Hematopoietic multipotent progenitor cell treated with erythropoietin and hydrocortisone succinate and interleukin-3 and kit ligand, for 4 days (in vitro differentiated cells): Measurements from ENCODE around the gene EPHB1.

Experiments used
- DNase-seq: peaks from one replicate; pipeline ENCODE4 v3.0.0-alpha.2; 2015

Gene EPHB1

GRCh38 chr3:134922101-134922500 lies 127.0 kb downstream of the EPHB1 start:
- no peak for DNase-seq

DNA sequence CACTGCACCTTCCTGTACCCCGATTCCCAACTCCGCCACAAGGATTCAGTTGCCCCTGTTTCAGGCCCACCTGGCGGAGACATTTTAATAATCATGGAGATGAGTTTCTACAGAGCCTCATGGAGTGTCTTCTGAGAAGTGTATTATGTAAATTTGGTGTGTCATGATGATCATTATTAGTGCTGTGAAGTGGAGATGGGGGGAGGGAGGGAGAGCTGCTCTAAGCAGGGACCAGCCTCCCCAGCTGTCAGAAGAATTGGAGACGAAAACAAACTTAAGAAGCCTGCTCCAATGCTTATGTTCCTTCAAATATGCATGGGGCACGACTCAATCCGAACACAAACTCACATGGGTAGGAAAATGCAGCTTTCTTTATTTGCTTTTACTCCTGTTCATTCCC lies 127.8 kb downstream of the EPHB1 start:
- no peak for DNase-seq

- no peak for DNase-seq
These were observed 128.2 kb downstream of the EPHB1 start for GRCh38 chr3:134923286-134923685.

- DNase-seq: no peak
These were observed 132.5 kb downstream of the EPHB1 start for GRCh38 chr3:134927599-134927998.

- no peak for DNase-seq
These were observed 133.3 kb downstream of the EPHB1 start for GRCh38 chr3:134928392-134928791.

- DNase-seq: peak; percentile 6
These were observed 133.8 kb downstream of the EPHB1 start for GRCh38 chr3:134928819-134929218.

DNA sequence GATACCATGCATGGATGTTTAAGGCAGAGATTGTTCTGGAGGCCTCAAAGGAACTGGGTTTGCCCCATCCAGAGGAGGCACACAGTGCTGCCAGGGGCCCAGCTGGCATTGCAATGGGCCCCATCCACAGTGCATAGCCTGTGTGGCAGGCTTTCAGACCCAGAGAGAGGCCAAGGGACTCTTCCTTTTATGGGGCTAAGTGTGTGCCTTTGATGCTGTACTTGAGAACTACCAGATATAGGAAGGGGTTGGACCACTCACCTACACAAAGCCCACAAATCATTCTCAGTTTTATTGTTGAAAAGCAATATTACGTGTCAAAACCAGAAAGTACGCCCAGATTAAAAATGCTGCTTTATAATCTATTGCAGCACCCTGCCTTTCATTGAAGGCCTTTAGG lies 134.9 kb downstream of the EPHB1 start:
- no peak for DNase-seq

DNA sequence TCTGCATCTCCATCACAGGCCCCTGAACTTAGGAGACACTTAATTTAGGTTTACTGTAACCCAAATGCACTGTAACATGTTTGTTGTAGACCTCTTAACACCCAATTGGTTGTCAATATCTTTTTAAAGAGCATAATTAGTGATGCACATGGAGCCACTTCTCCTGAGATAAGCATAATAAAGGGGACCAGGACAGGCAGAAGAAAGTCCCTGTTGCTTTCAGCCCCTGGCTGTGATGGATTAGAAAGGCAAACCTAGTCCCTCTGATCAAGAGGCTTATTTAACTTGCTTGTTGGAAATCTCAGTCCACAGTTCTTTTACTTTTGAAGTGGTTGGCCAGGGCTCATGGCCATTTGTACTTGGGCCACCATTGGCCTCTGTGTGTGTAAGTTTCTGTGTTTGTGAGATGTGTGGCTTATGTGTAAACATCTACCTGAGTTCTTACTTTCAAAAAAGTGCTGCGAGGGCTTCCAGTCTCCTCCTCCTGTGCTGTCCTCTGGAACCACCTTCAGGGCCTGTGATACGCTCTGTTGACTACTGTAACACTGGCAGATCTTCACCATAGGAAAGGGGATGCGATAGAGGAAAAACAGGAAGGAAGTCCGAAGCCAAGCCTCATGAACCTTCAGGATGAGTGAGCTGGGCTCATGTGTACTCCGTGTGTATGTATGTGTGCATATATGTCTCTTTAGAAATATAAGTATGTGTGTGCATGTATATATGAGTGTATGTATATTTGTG lies 136.2 kb downstream of the EPHB1 start:
- peak; percentile 4 for DNase-seq

DNA sequence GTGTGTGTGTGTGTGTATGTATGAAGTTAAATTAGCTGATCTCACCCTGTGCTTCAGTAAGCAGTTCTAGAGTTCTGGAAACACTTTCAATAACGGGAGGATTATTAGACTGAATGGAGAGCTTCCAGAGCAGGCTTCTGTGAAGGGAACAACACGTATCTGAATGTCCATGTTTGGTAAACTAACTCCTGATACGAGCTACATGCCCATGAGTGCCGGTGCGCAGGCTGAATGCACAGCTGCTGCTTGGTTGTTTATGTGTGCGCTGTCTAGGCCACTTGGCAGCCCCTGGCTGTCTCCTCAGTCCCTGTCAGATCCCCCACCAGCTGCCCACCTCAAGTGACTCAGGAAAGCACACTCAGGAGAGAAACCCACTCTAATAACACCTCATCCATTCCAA lies 137.0 kb downstream of the EPHB1 start:
- no peak for DNase-seq

GRCh38 chr3:134933997-134934396 lies 138.9 kb downstream of the EPHB1 start:
- DNase-seq: no peak

DNA sequence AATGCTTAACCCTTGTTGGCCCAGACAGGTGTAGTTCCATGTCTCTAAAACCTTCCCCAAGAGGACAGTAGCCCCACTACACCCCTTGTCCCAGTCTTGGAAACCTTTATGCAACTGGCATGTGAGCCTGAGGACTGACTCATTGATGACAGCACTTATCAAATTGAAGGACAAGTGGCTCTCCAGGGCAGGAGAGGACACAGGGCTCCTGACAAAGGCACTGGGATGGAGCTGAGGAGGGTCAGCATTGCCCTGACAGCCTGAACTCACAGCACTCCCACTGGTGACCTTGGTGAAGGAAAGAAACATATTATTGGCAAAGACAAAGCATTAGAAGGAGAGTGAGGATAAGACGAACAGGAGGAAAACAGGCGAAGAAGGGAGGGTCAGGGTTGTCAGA lies 139.9 kb downstream of the EPHB1 start:
- DNase-seq: no peak

GRCh38 chr3:134937256-134938028 lies 142.4 kb downstream of the EPHB1 start:
- no peak for DNase-seq

DNA sequence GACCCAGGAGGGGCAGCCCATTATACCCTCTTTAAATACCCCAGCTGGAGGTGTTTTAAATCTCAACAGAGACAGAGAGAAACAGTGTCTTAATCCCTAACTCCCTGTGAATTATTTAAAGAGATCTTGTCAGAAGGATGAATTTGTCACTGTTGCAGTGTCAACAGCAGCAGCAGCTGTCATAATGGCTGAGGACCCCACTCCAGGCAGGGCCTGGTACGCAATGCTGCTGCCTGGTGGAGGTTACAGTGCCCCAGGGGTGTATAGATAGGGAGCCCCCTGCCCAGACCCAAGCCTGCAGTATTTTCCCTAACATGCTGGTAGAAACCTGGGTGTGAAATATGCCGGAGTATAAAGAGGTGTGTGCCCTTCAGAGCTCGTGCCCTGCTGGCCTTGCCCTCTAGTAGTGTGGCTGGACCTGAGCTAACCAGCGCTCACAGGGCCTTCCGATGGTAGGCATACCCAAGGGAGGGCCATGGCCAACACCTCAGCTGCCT lies 143.0 kb downstream of the EPHB1 start:
- DNase-seq: no peak

- no peak for DNase-seq
These were observed 144.9 kb downstream of the EPHB1 start for GRCh38 chr3:134939978-134940377.

- DNase-seq: no peak
These were observed 146.8 kb downstream of the EPHB1 start for GRCh38 chr3:134941820-134942219.

DNA sequence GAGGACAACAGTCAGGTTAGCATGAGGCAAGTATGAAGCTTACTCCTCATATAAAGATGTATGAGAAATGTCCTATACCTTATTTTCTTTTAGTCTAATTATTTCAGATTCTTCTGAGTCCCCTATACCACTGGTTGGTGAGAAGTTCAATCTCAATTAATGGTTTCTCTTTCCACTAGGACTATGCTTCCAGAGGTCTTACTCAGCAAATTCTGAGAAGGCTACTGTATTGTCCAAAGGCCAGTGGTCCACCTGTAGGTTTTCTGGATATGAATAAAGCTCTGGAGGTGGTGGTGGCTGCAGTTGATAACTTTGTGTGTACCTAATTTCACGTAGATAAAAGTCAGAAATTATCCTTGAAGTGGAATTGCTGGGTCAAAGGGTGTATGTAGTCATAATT lies 149.4 kb downstream of the EPHB1 start:
- DNase-seq: no peak

GRCh38 chr3:134949150-134949549 lies 154.1 kb downstream of the EPHB1 start:
- DNase-seq: no peak

- DNase-seq: no peak
These were observed 157.3 kb downstream of the EPHB1 start for GRCh38 chr3:134952371-134952770.

DNA sequence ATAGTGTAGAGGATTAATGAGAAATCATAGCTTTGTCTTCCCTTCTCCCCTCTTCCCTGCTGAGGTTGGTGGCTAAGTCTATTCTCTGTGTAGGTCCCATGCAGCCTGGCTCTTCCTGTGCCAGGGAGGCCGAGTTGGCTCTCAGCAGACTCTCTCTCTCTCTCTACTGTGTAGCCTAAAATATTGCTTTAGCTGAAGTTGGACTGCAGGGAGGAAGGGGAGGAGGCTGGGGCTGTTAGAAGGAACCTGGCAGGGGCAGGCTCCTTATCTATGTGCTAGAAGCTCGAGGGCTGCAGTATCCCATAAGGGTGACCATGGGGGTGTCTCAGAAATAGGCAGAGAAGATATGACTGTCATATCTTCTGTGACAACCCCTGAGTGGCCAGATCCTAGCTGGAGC lies 160.8 kb downstream of the EPHB1 start:
- DNase-seq: no peak

- no peak for DNase-seq
These were observed 161.3 kb downstream of the EPHB1 start for GRCh38 chr3:134956395-134956794.

GRCh38 chr3:134956844-134957243 lies 161.8 kb downstream of the EPHB1 start:
- DNase-seq: no peak

DNA sequence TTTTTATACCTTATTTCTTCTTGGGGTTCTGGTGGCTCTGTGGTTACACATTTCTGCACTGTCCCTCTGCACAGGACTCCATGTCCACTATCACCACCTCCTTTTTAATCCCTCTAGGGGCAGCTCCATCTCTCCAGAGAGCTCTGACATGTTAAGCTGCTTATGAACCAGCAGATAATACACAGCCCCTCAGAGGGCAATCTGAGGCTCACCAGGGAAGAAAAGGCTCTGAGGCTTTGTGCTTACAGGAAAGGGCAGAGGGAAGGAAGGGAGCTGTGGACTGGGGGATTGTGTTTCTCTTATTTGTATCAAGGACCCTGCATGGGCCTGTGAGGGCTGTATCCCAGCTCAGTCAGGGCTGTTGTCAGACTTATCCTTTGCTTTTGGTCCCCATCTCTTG lies 164.5 kb downstream of the EPHB1 start:
- DNase-seq: no peak

DNA sequence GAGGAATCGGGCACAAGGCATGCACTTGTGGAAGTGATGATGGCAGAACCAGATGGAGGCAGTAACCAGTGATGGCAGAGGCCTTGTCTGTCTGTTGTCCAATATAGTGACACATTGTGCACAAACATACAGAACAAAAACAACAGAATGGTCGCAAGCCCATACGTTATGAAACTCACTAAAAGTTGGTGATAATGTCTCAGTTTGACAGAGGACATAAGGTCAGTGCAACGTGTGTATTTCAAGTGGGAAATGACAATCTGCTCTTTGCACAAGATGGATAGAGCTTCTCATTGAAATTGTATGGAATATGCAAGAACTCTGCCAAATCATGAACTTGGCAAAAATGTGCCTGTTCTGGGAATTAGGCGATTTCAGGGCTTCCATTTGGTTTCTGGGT lies 169.2 kb downstream of the EPHB1 start:
- DNase-seq: no peak

DNA sequence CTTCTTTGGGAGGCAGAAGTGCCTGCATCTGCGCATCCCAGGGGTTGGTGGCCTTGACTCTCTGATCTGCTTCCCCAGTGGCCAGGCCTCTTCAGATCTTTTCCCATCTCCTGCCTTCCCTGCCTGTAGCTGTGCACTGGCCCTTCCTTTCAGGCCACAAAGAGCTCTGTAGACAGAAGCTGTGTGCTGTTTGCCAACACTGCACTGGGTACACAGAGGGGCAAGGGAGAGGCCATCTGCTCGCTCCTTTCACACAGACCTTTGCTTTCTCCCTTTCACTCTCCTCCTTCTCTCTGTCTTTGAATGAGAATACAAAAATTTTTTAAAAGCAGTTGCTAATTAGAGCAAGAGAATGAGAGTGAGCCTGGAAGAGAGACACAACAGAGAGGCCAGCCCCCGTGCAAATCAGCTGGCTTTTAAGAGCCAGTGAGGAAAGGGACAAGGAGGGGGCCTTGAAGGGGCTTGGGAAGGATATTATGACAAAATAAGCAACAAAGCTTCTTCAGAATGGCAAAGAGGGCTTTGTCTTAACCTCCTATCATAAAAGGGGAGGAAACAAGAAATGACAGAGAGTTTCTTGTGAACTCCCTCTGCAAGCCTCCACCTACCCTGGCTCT lies 170.9 kb downstream of the EPHB1 start:
- DNase-seq: no peak
